Trophoblast cell (in vitro differentiated cells and primary cell): ENCODE results near the gene NUAK2.

ENCODE experiments used
- DNase-seq, 2 donors: peaks; one replicate each; pipeline ENCODE4 v3.0.0-alpha.2; 2016
- H2AFZ ChIP-seq: 2 replicates; pipeline ENCODE4 v1.6.1; 2013; ENCODE audit warnings: low read length, moderate library complexity, mild to moderate bottlenecking; ENCODE audit not compliant: insufficient read depth, poor library complexity
- H2AK5ac ChIP-seq: 2 replicates; pipeline ENCODE4 v1.6.1; 2013; ENCODE audit warnings: mild to moderate bottlenecking, low read length
- H2BK120ac ChIP-seq: 2 replicates; pipeline ENCODE4 v1.6.1; 2013; ENCODE audit warnings: low read length, mild to moderate bottlenecking, moderate library complexity; ENCODE audit not compliant: insufficient read depth, poor library complexity
- H2BK12ac ChIP-seq: 2 replicates; pipeline ENCODE4 v1.6.1; 2013; ENCODE audit warnings: mild to moderate bottlenecking, low read length, moderate library complexity
- H2BK5ac ChIP-seq: 2 replicates; pipeline ENCODE4 v1.6.1; 2013; ENCODE audit warnings: low read length, low read depth, moderate library complexity, mild to moderate bottlenecking; ENCODE audit not compliant: poor library complexity
- H3K14ac ChIP-seq: 2 replicates; pipeline ENCODE4 v1.6.1; 2013; ENCODE audit warnings: mild to moderate bottlenecking, low read length
- H3K18ac ChIP-seq: 2 replicates; pipeline ENCODE4 v1.6.1; 2013; ENCODE audit warnings: mild to moderate bottlenecking, low read length
- H3K23ac ChIP-seq: 2 replicates; pipeline ENCODE4 v1.6.1; 2013; ENCODE audit warnings: low read length
- H3K27ac ChIP-seq: 2 replicates; pipeline ENCODE4 v1.5.1; 2013; ENCODE audit warnings: low read depth, mild to moderate bottlenecking, inconsistent platforms, low read length, moderate library complexity
- H3K27me3 ChIP-seq: 2 replicates; pipeline ENCODE4 v1.6.1; 2013; ENCODE audit warnings: inconsistent platforms, mild to moderate bottlenecking, low read length, moderate library complexity; ENCODE audit not compliant: insufficient read depth
- H3K36me3 ChIP-seq, 2 experiments: 1 replicate in 1 of 2; 2 replicates in 1 of 2; pipeline ENCODE4 v1.6.1; 2013; ENCODE audit warnings: low read length in 2 of 2, mild to moderate bottlenecking in 2 of 2, moderate library complexity in 1 of 2; ENCODE audit not compliant: insufficient read depth in 2 of 2, control insufficient read depth in 1 of 2
- H3K4ac ChIP-seq: 2 replicates; pipeline ENCODE4 v1.6.1; 2013; ENCODE audit warnings: low read depth, mild to moderate bottlenecking, low read length, moderate library complexity
- H3K4me1 ChIP-seq, 2 experiments: 1 replicate in 1 of 2; 2 replicates in 1 of 2; pipeline ENCODE4 v1.6.1; 2013; ENCODE audit warnings: low read length in 2 of 2, mild to moderate bottlenecking in 2 of 2, moderate library complexity in 1 of 2; ENCODE audit not compliant: insufficient read depth in 2 of 2, control insufficient read depth in 1 of 2
- H3K4me2 ChIP-seq: 2 replicates; pipeline ENCODE4 v1.6.1; 2013; ENCODE audit warnings: inconsistent platforms, mild to moderate bottlenecking, low read length, moderate library complexity
- H3K4me3 ChIP-seq: 2 replicates; pipeline ENCODE4 v1.5.1; 2013; ENCODE audit warnings: mild to moderate bottlenecking, low read depth, low read length, inconsistent platforms
- H3K79me1 ChIP-seq: one replicate; pipeline ENCODE4 v1.6.1; 2013; ENCODE audit warnings: low read length
- H3K79me2 ChIP-seq: 2 replicates; pipeline ENCODE4 v1.6.1; 2013; ENCODE audit warnings: low read length, mild to moderate bottlenecking; ENCODE audit not compliant: control insufficient read depth, insufficient read depth, poor library complexity
- H3K9ac ChIP-seq: 2 replicates; pipeline ENCODE4 v1.6.1; 2013; ENCODE audit warnings: mild to moderate bottlenecking, low read length
- H3K9me3 ChIP-seq: 2 replicates; pipeline ENCODE4 v1.6.1; 2013; ENCODE audit warnings: low read depth, mild to moderate bottlenecking, control low read depth, inconsistent platforms, low read length; ENCODE audit not compliant: insufficient read depth
- H4K12ac ChIP-seq: 2 replicates; pipeline ENCODE4 v1.6.1; 2013; ENCODE audit warnings: low read depth, mild to moderate bottlenecking, low read length, moderate library complexity
- H4K8ac ChIP-seq: 2 replicates; pipeline ENCODE4 v1.6.1; 2013; ENCODE audit warnings: low read depth, mild to moderate bottlenecking, low read length, moderate library complexity
- H4K91ac ChIP-seq: one replicate; pipeline ENCODE4 v1.6.1; 2013; ENCODE audit warnings: low read depth, mild to moderate bottlenecking, low read length, moderate library complexity
- WGBS: extraction: QIAGEN DNeasy Blood & Tissue Kit; methylation state at CpG from one replicate; pipeline ENCODE4 v1.1.7; 2013; ENCODE audit warnings: missing lambda C conversion rate; ENCODE audit not compliant: insufficient read length, insufficient coverage; ENCODE audit errors: extremely low coverage; 5-methylcytosine and 5-hydroxymethylcytosine counted together

NUAK2 gene

DNA sequence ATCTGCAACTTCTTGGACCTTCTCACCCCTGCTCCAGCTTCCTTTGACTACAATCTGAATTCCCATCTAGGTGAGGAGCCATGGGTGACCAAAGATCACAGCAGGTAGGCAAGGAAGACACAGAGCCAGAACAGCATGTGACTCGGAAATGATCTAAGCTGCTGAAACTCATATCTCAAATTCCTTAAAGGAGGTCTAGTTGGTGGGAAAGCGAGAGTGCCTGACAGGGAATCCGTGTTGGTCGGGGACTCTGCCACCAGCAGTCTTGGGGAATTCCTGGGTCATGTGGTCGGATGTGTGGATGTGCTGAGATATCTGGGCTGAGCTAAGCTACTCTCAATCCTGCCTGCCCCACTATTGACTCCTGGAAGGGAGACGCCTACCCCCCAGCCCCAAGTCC, 3.2 kb upstream of the NUAK2 start:
- Histone ChIP-seq H4K91ac (peak overlapping the region; percentile 74), H3K4me1 (peaks cover 15 to 20% of the 10 kb centered on the region in 2 experiments), H3K27me3 (no peaks in the 10 kb centered on the region), H3K9ac (no peak overlapping the region), H2AFZ (no peak overlapping the region), H2BK120ac (peak overlapping the region; percentile 67), H3K9me3 (no peaks in the 10 kb centered on the region), H3K79me1 (peaks cover 19% of the 10 kb centered on the region), H2BK12ac (peak overlapping the region; percentile 83), H3K14ac (peak overlapping the region; percentile 85), H4K12ac (no peak overlapping the region), H4K8ac (peak overlapping the region; percentile 57), H3K79me2 (peaks cover 12% of the 10 kb centered on the region), H3K4ac (no peak overlapping the region), H2BK5ac (peak overlapping the region; percentile 55), H3K4me3 (no peak overlapping the region), H3K18ac (peak overlapping the region; percentile 43), H2AK5ac (no peak overlapping the region), H3K36me3 (no peaks in the 10 kb centered on the region), H3K23ac (no peak overlapping the region), H3K4me2 (peak overlapping the region; percentile 24), H3K27ac (peak overlapping the region; percentile 74)
- no CpG with 5 or more reads among the region's 6 CpGs for WGBS
- DNase-seq = peak; percentile 77 to 84

DNA sequence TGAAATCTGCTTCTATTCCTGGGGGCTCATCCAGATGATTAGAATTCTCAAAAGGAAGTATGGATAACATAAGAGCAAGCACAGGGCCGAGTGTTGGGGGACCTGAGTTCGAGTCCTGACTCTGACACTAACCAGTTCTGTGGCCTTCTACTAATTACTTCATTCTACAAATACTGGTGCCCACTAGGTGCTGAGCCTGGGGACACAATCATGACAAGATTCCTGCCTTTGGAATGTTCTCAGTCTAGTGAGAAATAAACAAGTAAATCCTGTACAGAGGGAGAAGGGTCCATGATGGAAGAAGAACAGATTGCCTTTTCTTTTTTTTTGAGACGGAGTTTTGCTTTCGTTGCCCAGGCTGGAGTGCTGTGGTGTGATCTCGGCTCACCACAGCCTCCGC, 2.2 kb upstream of the NUAK2 start:
- H3K27ac ChIP-seq = no peak overlapping the region
- no peak overlapping the region for H3K9ac ChIP-seq
- H3K36me3 ChIP-seq = peaks cover 0 to 3% of the 10 kb centered on the region in 2 experiments
- H3K18ac ChIP-seq = no peak overlapping the region
- H2AFZ ChIP-seq = no peak overlapping the region
- no peak overlapping the region for H3K4me3 ChIP-seq
- H3K79me1 ChIP-seq = peaks cover 25% of the 10 kb centered on the region
- no peak overlapping the region for H3K14ac ChIP-seq
- no peak overlapping the region for H3K23ac ChIP-seq
- H3K4me2 ChIP-seq = no peak overlapping the region
- no peak overlapping the region for H4K12ac ChIP-seq
- no CpG with 5 or more reads among the region's 6 CpGs for WGBS
- H3K4ac ChIP-seq = no peak overlapping the region
- peak; percentile 53 to 78 for DNase-seq
- H2BK12ac ChIP-seq = no peak overlapping the region
- peaks cover 22% of the 10 kb centered on the region for H3K79me2 ChIP-seq
- H4K8ac ChIP-seq = no peak overlapping the region
- peak overlapping the region; percentile 73 for H2BK120ac ChIP-seq
- H3K9me3 ChIP-seq = no peaks in the 10 kb centered on the region
- H4K91ac ChIP-seq = no peak overlapping the region
- no peak overlapping the region for H2AK5ac ChIP-seq
- H2BK5ac ChIP-seq = no peak overlapping the region
- H3K27me3 ChIP-seq = no peaks in the 10 kb centered on the region
- peaks cover 22 to 26% of the 10 kb centered on the region in 2 experiments for H3K4me1 ChIP-seq

DNA sequence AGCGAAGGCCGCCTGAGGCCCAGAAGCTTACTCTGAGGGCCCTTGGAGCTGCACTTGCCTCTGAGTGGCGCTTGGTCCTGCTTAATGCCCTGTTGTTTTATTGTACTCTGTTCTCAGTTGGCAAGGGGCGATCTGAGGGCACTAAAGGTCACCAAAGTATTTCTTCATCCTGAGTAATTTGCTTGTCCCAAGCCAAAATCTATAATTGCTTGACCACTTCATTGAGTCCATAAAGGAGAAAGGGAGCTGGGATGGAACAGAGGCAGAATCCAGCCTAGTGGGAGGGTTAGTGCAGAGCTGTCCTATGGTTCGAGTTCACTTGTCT, 376 bp upstream of the NUAK2 start:
- Histone ChIP-seq H4K91ac (no peak overlapping the region), H3K27ac (no peak overlapping the region), H3K79me2 (peaks cover 39% of the 10 kb centered on the region), H3K14ac (no peak overlapping the region), H3K4me2 (peak overlapping the region; percentile 40), H4K8ac (no peak overlapping the region), H3K9me3 (no peaks in the 10 kb centered on the region), H2BK5ac (peak overlapping the region; percentile 9), H2AK5ac (no peak overlapping the region), H2AFZ (no peak overlapping the region), H3K79me1 (peaks cover 25% of the 10 kb centered on the region), H4K12ac (no peak overlapping the region), H3K27me3 (no peaks in the 10 kb centered on the region), H3K36me3 (peaks cover 12% of the 10 kb centered on the region in 2 experiments), H3K23ac (no peak overlapping the region), H3K9ac (no peak overlapping the region), H2BK12ac (peak overlapping the region; percentile 29), H3K4me1 (peaks cover 34 to 36% of the 10 kb centered on the region in 2 experiments), H3K4me3 (no peak overlapping the region), H2BK120ac (no peak overlapping the region), H3K18ac (no peak overlapping the region), H3K4ac (peak overlapping the region; percentile 17)
- no CpG with 5 or more reads among the region's 5 CpGs for WGBS
- DNase-seq = no peak

DNA sequence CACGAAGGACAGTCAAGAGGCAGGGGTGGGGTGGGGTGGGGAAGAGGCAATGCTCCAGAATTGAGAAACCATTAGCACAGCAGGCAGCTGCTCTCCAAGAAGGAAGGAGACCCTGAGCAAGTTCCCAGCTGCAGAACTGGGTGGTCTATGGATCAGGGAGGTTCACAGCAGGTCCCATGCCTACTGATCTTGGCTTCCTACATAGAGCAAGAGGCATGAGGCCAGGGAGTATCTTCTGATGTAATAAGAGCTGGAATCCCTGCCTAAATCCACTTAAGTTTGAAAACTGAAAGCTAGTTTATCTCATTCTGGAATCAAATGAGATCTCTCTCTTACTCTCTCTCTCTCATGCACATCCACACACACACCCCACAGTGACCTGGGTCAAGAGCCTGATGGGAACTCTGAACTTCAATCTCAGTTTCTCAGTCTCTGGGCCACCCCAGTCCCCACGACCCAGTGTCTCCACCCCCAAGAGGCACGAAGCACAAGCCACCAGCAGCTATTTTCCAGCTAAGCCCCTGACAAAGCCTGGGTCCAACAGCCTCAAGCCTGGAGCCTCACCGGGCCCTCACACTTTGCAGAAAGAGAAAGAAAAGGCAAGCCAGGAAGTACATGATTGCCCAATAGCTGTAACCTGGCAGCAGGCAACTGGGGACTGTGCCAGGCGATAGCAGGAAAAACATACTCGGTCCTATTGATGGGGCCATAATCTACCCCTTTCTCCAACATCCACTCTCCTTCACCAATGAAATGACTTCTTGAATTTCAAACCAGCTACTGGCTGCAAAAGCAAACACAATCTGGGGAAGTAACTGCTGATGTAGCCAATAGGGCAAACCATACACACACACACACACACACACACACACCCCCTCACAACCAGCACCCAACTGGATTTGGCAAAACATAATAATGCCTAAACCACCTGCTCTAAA, 2.2 kb downstream of the NUAK2 start:
- H3K36me3 ChIP-seq = peaks cover 13 to 14% of the 10 kb centered on the region in 2 experiments
- peak in 1 of 2 donors; percentile 48 for DNase-seq
- no peak overlapping the region for H3K23ac ChIP-seq
- no peak overlapping the region for H4K8ac ChIP-seq
- H2AFZ ChIP-seq = no peak overlapping the region
- H2BK5ac ChIP-seq = no peak overlapping the region
- H3K14ac ChIP-seq = peak overlapping the region; percentile 46
- H3K4me2 ChIP-seq = peak overlapping the region; percentile 69
- peak overlapping the region; percentile 94 for H3K4ac ChIP-seq
- WGBS = no CpG with 5 or more reads among the region's 6 CpGs
- no peak overlapping the region for H2BK120ac ChIP-seq
- no peaks in the 10 kb centered on the region for H3K9me3 ChIP-seq
- no peak overlapping the region for H3K18ac ChIP-seq
- no peak overlapping the region for H2BK12ac ChIP-seq
- H3K27ac ChIP-seq = peak overlapping the region; percentile 7
- H2AK5ac ChIP-seq = peak overlapping the region; percentile 15
- H3K27me3 ChIP-seq = no peaks in the 10 kb centered on the region
- H3K79me2 ChIP-seq = peaks cover 48% of the 10 kb centered on the region
- peak overlapping the region; percentile 64 for H4K91ac ChIP-seq
- H3K4me1 ChIP-seq = peaks cover 33 to 35% of the 10 kb centered on the region in 2 experiments
- peaks cover 17% of the 10 kb centered on the region for H3K79me1 ChIP-seq
- peak overlapping the region; percentile 10 for H3K4me3 ChIP-seq
- H3K9ac ChIP-seq = peak overlapping the region; percentile 0
- no peak overlapping the region for H4K12ac ChIP-seq
